Activated CD4-positive, alpha-beta memory T cell treated with anti-CD3 and anti-CD28 coated beads for 36 hours (primary cell): ENCODE measurements around the gene PPM1H. TPM values are rescaled to one million over a fixed set of nuclear protein-coding genes. Genes with fewer than 3 reads are reported as not detected.

Experiments
- CTCF ChIA-PET: fragments of 350-600 bp; sonication (Branson Sonifier 250); formaldehyde crosslinking; loops from one replicate; lab custom pipeline; 2021; ENCODE audit warnings: antibody characterized with exemption, inconsistent platforms; lab: Charles Lee
- POLR2A ChIA-PET: fragments of 350-600 bp; sonication (Branson Sonifier 250); formaldehyde crosslinking; loops from one replicate; lab custom pipeline; 2021; ENCODE audit warnings: antibody characterized with exemption; lab: Charles Lee
- DNase-seq: peaks from one replicate; pipeline ENCODE4 v3.0.0-alpha.2; 2020
- H3K27ac Mint-ChIP-seq: one replicate; pipeline ENCODE4 v1.8.0; 2021; ENCODE audit warnings: mixed read lengths
- H3K27me3 Mint-ChIP-seq: one replicate; pipeline ENCODE4 v1.8.0; 2021; ENCODE audit warnings: mixed read lengths
- H3K36me3 Mint-ChIP-seq: one replicate; pipeline ENCODE4 v1.8.0; 2021; ENCODE audit warnings: mixed read lengths
- H3K4me1 Mint-ChIP-seq: one replicate; pipeline ENCODE4 v1.8.0; 2021; ENCODE audit warnings: low read depth, mixed read lengths
- H3K4me3 Mint-ChIP-seq: one replicate; pipeline ENCODE4 v1.8.0; 2021; ENCODE audit warnings: mild to moderate bottlenecking, mixed read lengths
- H3K9me3 Mint-ChIP-seq: one replicate; pipeline ENCODE4 v1.8.0; 2021; ENCODE audit warnings: mixed read lengths
- intact Hi-C: fragments of 100-400 bp; cut with micrococcal nuclease; formaldehyde crosslinking; loops from one replicate; pipeline ENCODE4 v1.15.1; 2023
- total RNA-seq, 2 experiments: library from RNA; stranded (reverse); gene quantifications; one replicate each; pipeline ENCODE4 v1.2.3, GENCODE V29; 2021

PPM1H gene
- total RNA-seq, 2 experiments from 2014 or later, result not detected

DNA sequence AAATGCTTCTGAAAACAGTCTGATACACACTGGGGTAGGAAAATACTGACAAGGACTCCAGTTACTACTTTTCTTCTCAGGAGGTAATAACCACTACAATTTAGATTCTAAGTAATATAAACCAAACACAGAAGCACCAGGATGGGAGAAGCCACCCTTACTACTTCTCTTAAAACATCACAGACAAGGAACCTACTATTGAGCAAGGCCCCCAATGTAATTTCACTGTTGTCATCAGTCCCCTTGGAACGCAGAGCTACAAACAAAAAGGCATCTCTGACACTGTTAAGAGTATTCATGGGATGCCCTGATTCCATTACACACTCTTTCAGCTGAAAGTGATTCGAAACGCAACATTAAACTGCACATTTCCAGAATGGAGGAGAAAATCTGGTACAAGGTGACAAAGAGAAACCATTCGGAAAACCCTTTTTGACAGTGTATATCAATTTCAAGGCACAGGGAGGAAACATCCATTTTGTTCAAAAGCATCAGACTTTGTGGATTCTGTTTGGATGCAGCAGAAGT, 185.9 kb downstream of the PPM1H start:
- Mint-ChIP-seq H3K4me1 (no peaks in the 10 kb centered on the region), H3K27ac (no peak overlapping the region), H3K9me3 (no peaks in the 10 kb centered on the region), H3K4me3 (no peak overlapping the region), H3K27me3 (peaks cover 6% of the 10 kb centered on the region), H3K36me3 (no peaks in the 10 kb centered on the region)
- DNase-seq, result no peak
- intact Hi-C loops, result no loop called here
- ChIA-PET POLR2A (no interaction called here), CTCF (no interaction called here)

DNA sequence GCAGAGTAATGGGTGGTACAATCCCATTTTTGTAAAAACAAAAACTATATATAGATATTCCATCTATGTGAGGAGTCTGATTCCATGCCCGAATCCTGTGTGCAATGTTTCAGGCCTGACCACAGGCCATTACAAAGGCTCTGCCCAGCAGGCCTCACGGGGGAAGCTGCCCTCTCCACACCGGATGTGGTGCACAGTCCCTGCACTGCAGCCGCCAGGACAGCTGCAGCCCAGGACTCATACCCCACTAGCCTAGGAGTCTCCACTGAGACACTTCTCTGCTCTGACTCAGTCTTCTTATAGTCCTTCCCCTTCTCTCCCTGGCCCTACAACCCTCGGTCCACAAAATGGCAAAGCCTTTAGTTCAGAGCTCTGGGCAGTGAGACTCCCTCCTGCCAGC, 190.4 kb downstream of the PPM1H start:
- DNase-seq, result no peak
- Mint-ChIP-seq H3K27ac (no peak overlapping the region), H3K4me1 (no peaks in the 10 kb centered on the region), H3K27me3 (no peaks in the 10 kb centered on the region), H3K9me3 (no peaks in the 10 kb centered on the region), H3K4me3 (no peak overlapping the region), H3K36me3 (no peaks in the 10 kb centered on the region)
- ChIA-PET POLR2A (no interaction called here), CTCF (no interaction called here)
- intact Hi-C loops, result no loop called here

DNA sequence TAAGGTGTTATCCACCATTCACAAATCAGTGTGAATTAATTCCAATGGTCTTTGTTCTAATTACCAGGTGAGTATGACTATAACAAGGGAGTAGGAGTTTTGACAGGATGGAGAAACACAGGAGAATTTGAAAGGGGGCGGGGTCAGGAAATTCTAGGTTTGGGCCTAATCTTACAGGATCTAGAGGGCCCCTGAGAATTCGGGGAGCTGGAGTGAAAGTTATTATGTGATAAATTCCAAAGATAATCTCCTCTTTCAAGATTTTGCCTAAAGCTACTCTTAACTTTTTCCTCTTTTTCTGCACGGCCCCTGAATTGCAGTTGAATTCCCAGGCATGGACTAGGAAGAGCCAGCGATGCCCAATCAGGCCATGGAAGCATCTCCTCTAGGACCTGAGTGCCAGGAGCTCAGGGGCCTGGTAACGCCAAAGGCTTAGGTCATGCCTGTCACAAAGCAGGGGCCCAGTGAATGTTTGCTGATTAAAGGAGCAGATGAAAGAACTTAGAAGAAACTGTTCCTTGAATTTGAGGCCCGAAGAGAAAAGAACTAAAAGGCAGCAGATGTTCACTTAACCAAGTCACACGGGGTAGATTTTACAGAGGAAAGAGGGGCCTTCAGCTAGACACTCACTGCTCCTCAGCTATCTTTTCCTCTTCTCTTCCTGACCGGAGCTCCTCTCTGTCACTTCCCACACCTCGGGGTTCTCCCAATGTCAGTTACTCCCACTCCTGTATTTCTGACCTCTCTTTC, 195.5 kb downstream of the PPM1H start:
- Mint-ChIP-seq H3K4me3 (no peak overlapping the region), H3K27ac (no peak overlapping the region), H3K4me1 (no peaks in the 10 kb centered on the region), H3K27me3 (no peaks in the 10 kb centered on the region), H3K36me3 (no peaks in the 10 kb centered on the region), H3K9me3 (no peaks in the 10 kb centered on the region)
- ChIA-PET CTCF (no interaction called here), POLR2A (no interaction called here)
- intact Hi-C loops, result no loop called here
- DNase-seq, result no peak

DNA sequence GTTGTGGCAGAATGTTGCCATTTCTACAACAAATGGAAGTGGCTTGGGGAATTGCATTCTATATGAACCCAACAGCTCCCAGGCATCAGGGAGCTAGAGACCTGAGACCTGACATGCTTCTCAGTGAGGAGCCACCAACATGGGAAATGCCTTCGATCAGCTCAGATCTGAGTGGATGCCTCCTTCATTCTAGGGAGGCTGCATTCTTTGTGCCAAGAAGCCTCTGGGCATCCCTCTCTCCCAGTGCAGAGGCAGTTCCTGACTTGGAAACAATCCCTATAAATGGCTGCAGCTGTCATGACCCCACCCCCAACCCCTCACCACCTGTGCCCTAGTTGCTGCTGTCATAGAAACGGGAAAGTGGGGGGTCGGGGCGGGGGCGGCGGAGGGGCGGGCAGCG, 196.3 kb downstream of the PPM1H start:
- Mint-ChIP-seq H3K36me3 (no peaks in the 10 kb centered on the region), H3K27me3 (no peaks in the 10 kb centered on the region), H3K9me3 (no peaks in the 10 kb centered on the region), H3K4me3 (no peak overlapping the region), H3K27ac (no peak overlapping the region), H3K4me1 (no peaks in the 10 kb centered on the region)
- POLR2A ChIA-PET, result no interaction called here
- intact Hi-C loops, result no loop called here
- DNase-seq, result no peak
- CTCF ChIA-PET, result no interaction called here

DNA sequence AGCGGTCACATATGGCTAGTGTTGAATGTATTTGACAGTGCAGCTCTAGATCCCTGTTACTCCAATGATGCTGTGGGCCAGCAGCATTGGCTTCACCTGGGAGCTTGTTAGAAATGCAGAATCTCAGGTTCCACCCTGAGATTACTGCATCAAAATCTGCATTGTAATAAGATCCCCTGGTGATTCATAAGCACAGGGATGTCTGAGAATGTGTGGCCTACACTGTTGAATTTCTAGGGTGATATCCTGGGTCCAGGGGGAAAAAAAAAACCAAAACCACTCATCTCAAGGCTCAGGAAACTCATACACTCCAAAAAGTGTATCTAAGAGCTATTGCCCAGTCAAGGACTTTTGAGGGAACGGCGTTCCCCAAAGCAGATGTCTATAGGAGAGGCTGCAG, 196.8 kb downstream of the PPM1H start:
- Mint-ChIP-seq H3K27me3 (no peaks in the 10 kb centered on the region), H3K4me3 (no peak overlapping the region), H3K9me3 (no peaks in the 10 kb centered on the region), H3K4me1 (no peaks in the 10 kb centered on the region), H3K27ac (no peak overlapping the region), H3K36me3 (no peaks in the 10 kb centered on the region)
- ChIA-PET CTCF (no interaction called here), POLR2A (no interaction called here)
- intact Hi-C loops, result no loop called here
- no peak for DNase-seq

DNA sequence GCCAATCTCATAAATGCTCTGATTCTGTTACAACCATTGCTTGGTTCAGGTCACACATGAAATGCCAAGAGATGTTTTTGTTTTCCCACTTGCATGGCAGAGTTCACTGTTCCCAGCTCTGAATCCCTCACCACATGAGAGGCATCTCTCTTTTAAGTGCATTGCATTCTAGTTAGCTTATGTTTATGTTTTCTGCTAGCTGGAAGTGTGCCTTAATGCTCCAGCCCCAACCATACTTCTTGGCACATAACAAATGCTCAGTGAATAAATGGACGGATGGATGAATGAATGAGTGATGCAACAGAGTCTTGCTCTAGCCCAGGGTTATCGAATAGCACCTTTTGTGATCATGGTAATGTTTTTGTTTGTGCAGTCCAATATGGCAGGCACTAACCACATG, 197.3 kb downstream of the PPM1H start:
- DNase-seq, result no peak
- H3K36me3 Mint-ChIP-seq, result no peaks in the 10 kb centered on the region
- intact Hi-C loops, result no loop called here
- CTCF ChIA-PET, result no interaction called here
- no peaks in the 10 kb centered on the region for H3K27me3 Mint-ChIP-seq
- no peaks in the 10 kb centered on the region for H3K9me3 Mint-ChIP-seq
- POLR2A ChIA-PET, result no interaction called here
- H3K4me1 Mint-ChIP-seq, result no peaks in the 10 kb centered on the region
- H3K4me3 Mint-ChIP-seq, result no peak overlapping the region
- no peak overlapping the region for H3K27ac Mint-ChIP-seq

DNA sequence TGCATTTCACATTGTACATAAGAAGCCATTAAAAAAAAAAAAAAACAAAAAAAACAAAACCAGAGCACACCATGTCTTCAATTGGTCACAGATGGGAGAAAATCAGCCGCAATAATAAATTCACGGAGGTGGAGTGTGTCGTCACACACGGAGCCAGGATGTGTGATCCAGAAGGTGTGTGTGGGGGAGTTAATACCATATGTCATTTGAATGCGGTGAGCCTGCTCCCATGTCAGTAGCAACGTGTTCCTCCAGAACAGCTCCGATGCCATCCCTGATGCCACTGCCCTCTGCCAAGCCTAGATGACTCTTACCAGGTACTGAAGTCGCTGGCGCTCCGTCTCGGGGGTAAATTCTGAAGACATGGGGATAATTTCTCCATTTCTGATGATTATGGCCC, 197.8 kb downstream of the PPM1H start:
- intact Hi-C loops, result no loop called here
- no peak overlapping the region for H3K27ac Mint-ChIP-seq
- H3K27me3 Mint-ChIP-seq, result no peaks in the 10 kb centered on the region
- POLR2A ChIA-PET, result no interaction called here
- no peaks in the 10 kb centered on the region for H3K9me3 Mint-ChIP-seq
- H3K4me3 Mint-ChIP-seq, result no peak overlapping the region
- no peaks in the 10 kb centered on the region for H3K4me1 Mint-ChIP-seq
- H3K36me3 Mint-ChIP-seq, result no peaks in the 10 kb centered on the region
- CTCF ChIA-PET, result interaction anchor here (0.9 kb wide), 1 partner anchor 57 kb away, joined by 4 read pairs; no protein-coding TSS in a partner anchor
- DNase-seq, result no peak

DNA sequence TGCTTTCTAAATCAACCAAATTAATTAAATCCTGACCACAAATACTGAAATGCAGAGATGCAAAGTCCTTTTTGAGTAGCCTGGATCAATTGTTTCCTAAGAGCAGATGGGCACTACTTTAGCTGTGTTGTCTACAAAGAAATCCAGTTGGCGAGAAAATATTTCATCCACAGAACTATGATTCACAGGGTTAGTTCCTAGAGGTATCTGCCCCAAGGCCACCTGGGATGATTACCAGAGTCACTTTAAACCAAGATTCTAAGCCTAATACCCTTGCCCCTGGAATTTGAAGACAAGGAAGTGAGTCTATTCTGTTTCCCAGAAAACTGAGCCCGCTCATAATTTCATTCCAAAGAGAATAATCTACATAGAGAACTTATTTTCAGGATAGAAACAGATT, 198.4 kb downstream of the PPM1H start:
- Mint-ChIP-seq H3K4me1 (no peaks in the 10 kb centered on the region), H3K9me3 (no peaks in the 10 kb centered on the region), H3K27me3 (peaks cover 4% of the 10 kb centered on the region), H3K36me3 (no peaks in the 10 kb centered on the region), H3K4me3 (no peak overlapping the region), H3K27ac (no peak overlapping the region)
- DNase-seq, result no peak
- intact Hi-C loops, result no loop called here
- ChIA-PET CTCF (interaction anchor here (0.9 kb wide), 1 partner anchor 57 kb away, joined by 4 read pairs; no protein-coding TSS in a partner anchor), POLR2A (interaction anchor here (1.4 kb wide), 1 partner anchor 26 kb away, joined by 5 read pairs; no protein-coding TSS in a partner anchor)

DNA sequence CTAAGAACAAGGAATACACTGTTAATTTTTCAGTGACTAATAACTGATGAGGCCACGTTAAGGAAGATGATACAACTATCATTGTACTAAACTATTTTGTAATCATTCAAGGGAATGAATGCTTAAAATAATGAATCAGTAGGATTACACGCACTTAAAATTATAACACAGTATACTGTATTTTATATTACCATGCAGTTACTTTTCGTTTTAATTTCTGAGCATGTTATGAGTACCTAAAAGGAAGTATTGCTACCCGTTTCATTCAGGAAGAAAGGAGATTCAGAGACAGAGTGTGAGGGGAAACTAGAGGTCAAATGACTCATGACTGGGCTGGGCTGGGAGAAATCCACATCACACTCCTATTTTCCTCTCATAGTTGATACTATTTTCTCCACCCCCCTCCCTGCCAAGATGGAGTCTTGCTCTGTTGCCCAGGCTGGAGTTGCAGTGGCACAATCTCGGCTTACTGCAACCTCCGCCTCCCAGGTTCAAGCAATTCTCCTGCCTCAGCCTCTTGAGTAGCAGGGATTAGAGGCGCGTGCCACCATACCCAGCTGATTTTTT, 202.0 kb downstream of the PPM1H start:
- Mint-ChIP-seq H3K36me3 (no peaks in the 10 kb centered on the region), H3K4me1 (no peaks in the 10 kb centered on the region), H3K27me3 (peaks cover 10% of the 10 kb centered on the region), H3K27ac (no peak overlapping the region), H3K9me3 (no peaks in the 10 kb centered on the region), H3K4me3 (no peak overlapping the region)
- no peak for DNase-seq
- CTCF ChIA-PET, result no interaction called here
- POLR2A ChIA-PET, result no interaction called here
- intact Hi-C loops, result no loop called here

DNA sequence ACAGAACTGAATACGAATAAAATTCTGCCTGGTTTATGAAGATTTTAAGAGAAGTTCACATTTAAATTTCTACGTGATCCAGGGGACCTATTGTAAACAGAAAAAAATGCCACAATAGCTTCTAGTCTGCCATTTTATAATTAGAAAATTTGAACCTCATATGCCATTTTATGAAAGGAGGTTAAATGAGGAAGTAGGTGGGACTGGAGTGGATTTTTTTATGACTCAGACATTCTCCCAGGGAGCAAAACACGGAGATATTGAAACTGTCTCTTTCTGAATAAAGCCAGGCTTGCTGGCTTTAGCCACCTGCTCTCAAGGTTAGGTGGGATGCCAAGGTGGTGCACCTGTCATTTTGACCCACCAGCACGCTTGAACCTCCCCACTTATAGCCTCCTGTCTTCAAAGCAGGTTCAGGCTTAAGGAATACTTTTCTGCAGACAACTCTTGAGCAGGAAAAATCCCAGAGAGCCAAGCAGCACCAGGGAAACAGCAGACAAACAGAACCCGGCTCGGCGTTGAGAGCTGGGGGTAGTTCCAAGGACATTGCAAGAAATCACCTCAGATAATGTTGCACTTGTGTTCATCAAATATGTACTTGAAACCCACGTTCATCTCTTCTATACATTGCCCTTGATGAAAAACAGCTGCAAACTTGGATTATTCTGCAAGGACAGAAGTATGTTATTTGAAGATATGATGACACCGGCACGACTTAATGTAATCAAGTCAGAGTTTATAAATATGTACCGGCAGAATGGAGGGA, 203.7 kb downstream of the PPM1H start:
- Mint-ChIP-seq H3K9me3 (no peaks in the 10 kb centered on the region), H3K27ac (no peak overlapping the region), H3K4me3 (no peak overlapping the region), H3K36me3 (no peaks in the 10 kb centered on the region), H3K27me3 (peaks cover 10% of the 10 kb centered on the region), H3K4me1 (no peaks in the 10 kb centered on the region)
- DNase-seq, result no peak
- CTCF ChIA-PET, result no interaction called here
- POLR2A ChIA-PET, result no interaction called here
- intact Hi-C loops, result no loop called here

DNA sequence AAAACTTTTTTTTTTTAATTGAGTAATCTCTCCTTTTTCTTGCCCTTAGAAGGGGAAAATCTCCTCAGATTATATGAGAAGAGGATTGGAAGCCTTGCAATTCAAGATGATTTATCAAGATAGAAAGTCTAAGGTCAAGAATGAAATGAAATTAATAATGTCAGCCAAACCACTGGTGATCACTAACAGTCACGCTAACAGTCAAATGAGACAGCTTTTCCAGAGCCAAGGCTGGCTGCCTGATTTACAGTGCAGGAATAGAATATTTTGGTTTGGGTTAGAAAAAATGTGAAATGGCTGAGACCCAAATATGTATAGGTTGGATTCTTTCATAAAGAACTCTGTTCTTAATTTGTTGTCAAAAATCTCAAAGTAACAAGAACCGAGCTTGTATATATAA, 204.3 kb downstream of the PPM1H start:
- DNase-seq, result no peak
- ChIA-PET POLR2A (no interaction called here), CTCF (no interaction called here)
- Mint-ChIP-seq H3K9me3 (no peaks in the 10 kb centered on the region), H3K27me3 (peaks cover 10% of the 10 kb centered on the region), H3K4me3 (no peak overlapping the region), H3K27ac (no peak overlapping the region), H3K36me3 (no peaks in the 10 kb centered on the region), H3K4me1 (no peaks in the 10 kb centered on the region)
- intact Hi-C loops, result no loop called here
